RWPE2 (cell line): ENCODE results near the gene FAXDC2.
A peak's percentile ranks its signal among the peaks of the same experiment; 100 is the strongest.

Source experiments
- ATAC-seq: fragments of 200-7000 bp; cut with Tn5 transposase; 3 replicates; pipeline ENCODE4 v1.9.1; 2021; ENCODE audit warnings: low read depth
- DNase-seq: peaks from one replicate; pipeline ENCODE4 v3.0.0-alpha.2; 2020; ENCODE audit warnings: low spot score
- H3K27ac ChIP-seq: fragments of 450-650 bp; 2 replicates; pipeline ENCODE4 v1.5.1; 2017; ENCODE audit warnings: mild to moderate bottlenecking; ENCODE audit not compliant: poor library complexity, severe bottlenecking
- H3K27me3 ChIP-seq: fragments of 250-450 bp; sonication (Bioruptor Pico); 2 replicates; pipeline ENCODE4 v1.5.1; 2021; ENCODE audit warnings: mild to moderate bottlenecking, moderate library complexity; ENCODE audit not compliant: insufficient read depth, poor library complexity, severe bottlenecking
- H3K36me3 ChIP-seq: fragments of 250-450 bp; sonication (Bioruptor Pico); 2 replicates; pipeline ENCODE4 v1.5.1; 2020; ENCODE audit warnings: low read depth, mild to moderate bottlenecking, moderate library complexity
- H3K4me1 ChIP-seq: fragments of 250-450 bp; sonication (Bioruptor Pico); 2 replicates; pipeline ENCODE4 v1.5.1; 2021; ENCODE audit warnings: mild to moderate bottlenecking, moderate library complexity; ENCODE audit not compliant: insufficient read depth, poor library complexity, severe bottlenecking
- H3K4me3 ChIP-seq: fragments of 250-450 bp; sonication (Bioruptor Pico); 2 replicates; pipeline ENCODE4 v1.5.1; 2021; ENCODE audit warnings: mild to moderate bottlenecking, moderate library complexity; ENCODE audit not compliant: severe bottlenecking
- H3K9me3 ChIP-seq: fragments of 250-450 bp; sonication (Bioruptor Pico); 2 replicates; pipeline ENCODE4 v1.5.1; 2021; ENCODE audit warnings: mild to moderate bottlenecking, moderate library complexity; ENCODE audit not compliant: severe bottlenecking
- TF ChIP-seq, protein P1 (sequence below): fragments of 450-650 bp; IDR thresholded peaks from one replicate; pipeline ENCODE4 v1.5.1; 2017; ENCODE audit warnings: mild to moderate bottlenecking, moderate library complexity; ENCODE audit not compliant: poor library complexity, severe bottlenecking

FAXDC2 gene

DNA sequence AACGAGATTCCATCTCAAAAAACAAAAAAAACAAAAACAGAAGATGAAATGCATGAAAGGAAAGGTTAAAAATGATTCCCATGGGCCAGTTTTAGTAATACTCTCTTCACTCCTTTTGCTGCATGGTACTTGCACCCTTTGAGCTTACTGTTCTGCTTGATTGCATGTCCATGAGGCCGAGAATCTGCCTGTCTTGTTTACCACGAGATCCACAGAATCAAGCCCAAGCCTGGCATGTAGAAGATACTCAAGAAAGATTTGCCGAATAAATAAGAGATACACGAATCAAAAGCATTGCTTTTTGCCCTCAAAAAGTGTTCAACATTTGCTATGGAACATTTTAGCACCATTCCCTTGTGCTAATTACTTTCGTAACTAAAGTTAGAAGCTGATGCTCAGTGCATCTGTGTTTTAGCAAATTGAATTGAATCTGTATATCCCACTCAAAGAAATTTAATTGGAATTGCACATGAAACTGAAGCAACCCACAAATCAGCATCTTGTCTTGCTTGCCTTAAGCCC lies 1.1 kb downstream of the FAXDC2 start:
- no peak overlapping the region for H3K4me3 ChIP-seq
- no peak overlapping the region for H3K27ac ChIP-seq
- ATAC-seq (no peak), DNase-seq (no peak)
- H3K4me1 ChIP-seq: peaks cover 6% of the 10 kb centered on the region
- H3K27me3 ChIP-seq: no peaks in the 10 kb centered on the region
- H3K36me3 ChIP-seq: no peaks in the 10 kb centered on the region
- no peaks in the 10 kb centered on the region for H3K9me3 ChIP-seq
- TF ChIP-seq, protein P1, sequence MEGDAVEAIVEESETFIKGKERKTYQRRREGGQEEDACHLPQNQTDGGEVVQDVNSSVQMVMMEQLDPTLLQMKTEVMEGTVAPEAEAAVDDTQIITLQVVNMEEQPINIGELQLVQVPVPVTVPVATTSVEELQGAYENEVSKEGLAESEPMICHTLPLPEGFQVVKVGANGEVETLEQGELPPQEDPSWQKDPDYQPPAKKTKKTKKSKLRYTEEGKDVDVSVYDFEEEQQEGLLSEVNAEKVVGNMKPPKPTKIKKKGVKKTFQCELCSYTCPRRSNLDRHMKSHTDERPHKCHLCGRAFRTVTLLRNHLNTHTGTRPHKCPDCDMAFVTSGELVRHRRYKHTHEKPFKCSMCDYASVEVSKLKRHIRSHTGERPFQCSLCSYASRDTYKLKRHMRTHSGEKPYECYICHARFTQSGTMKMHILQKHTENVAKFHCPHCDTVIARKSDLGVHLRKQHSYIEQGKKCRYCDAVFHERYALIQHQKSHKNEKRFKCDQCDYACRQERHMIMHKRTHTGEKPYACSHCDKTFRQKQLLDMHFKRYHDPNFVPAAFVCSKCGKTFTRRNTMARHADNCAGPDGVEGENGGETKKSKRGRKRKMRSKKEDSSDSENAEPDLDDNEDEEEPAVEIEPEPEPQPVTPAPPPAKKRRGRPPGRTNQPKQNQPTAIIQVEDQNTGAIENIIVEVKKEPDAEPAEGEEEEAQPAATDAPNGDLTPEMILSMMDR: no peak

DNA sequence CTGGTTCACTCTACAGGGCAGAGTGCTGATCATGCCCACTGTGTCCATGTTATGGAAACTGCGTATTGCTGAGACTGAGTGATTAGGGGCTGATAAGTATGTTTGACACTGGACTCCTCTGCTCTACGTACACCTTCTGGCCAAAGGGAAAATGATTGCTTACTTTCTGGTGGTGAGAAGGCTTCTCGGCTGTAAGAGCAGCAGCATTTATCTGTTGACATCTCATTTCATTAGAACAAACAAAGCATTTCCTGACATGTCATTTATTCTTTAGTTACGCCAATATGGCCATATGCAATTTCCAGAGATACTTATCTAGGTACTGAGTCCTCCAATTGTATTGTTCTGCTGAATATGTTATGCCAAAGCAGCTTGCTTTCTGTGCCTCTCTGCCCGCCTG lies 5.6 kb downstream of the FAXDC2 start:
- ATAC-seq (no peak), DNase-seq (no peak)
- Histone ChIP-seq H3K27me3 (no peaks in the 10 kb centered on the region), H3K27ac (no peak overlapping the region), H3K4me3 (no peak overlapping the region), H3K9me3 (no peaks in the 10 kb centered on the region), H3K36me3 (no peaks in the 10 kb centered on the region), H3K4me1 (no peaks in the 10 kb centered on the region)
- TF ChIP-seq, protein P1: no peak

DNA sequence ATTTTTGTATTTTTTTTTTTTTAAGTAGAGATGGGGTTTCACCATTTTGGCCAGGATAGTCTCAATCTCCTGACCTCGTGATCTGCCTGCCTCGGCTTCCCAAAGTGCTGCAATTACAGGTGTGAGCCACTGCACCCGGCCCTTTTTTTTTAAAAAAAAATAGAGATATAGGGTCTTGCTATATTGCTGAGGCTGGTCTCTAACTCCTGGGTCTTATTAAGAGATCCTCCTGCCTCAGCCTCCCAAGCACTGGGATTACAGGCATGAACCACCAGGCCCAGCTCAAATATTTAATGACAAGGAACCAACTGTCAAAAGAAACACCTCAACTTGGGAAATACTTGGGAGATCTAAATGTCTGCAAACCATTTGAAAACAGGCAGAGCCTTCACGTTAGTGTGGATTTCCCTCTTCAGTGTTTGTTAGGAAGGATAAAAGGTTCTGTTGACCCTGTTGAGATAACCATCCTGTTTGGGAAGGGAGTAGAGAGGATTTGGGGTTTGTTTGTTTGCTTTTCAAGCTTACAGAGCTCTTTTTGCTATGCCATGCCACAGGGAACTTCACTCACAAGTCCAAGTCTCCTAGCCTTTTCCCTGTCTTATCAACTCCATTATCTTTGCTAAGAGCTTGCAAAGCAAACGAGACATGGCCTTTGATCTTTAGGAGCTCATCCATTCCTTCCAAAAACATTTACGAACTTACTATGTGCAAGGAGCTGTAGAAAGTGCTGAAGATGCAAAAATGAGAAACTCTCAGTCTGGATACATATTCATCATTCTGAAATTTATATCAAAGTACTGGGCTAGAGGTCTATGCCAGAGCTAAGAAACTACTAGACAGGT lies 7.5 kb downstream of the FAXDC2 start:
- ATAC-seq: no peak
- H3K27ac ChIP-seq: no peak overlapping the region
- H3K4me3 ChIP-seq: no peak overlapping the region
- no peaks in the 10 kb centered on the region for H3K27me3 ChIP-seq
- no peaks in the 10 kb centered on the region for H3K36me3 ChIP-seq
- TF ChIP-seq, protein P1: no peak
- no peaks in the 10 kb centered on the region for H3K9me3 ChIP-seq
- no peak for DNase-seq
- H3K4me1 ChIP-seq: no peaks in the 10 kb centered on the region

DNA sequence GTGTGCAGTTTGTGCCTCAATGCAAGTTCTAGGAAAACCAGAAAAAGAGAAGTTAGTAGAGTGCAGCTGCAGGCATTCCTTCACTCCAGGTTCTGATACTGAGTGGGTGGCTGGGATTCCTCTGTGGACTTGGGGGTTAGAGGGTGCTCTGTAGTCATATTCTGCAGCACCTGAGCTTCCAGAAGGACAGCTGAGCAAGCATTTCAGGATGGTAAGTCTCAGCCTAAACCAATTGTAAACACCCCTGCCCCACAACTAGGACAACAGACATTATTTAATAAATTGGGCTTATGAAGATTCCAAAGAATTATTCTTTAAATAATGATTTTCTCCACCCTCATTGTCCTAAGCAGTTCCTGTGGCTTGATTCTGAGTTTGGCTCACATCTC lies 9.1 kb downstream of the FAXDC2 start:
- H3K4me1 ChIP-seq: no peaks in the 10 kb centered on the region
- ATAC-seq (peak; percentile 26; the same call in 1 of the 3 replicates), DNase-seq (no peak)
- no peaks in the 10 kb centered on the region for H3K27me3 ChIP-seq
- H3K4me3 ChIP-seq: no peak overlapping the region
- TF ChIP-seq, protein P1: no peak
- H3K27ac ChIP-seq: no peak overlapping the region
- H3K9me3 ChIP-seq: no peaks in the 10 kb centered on the region
- no peaks in the 10 kb centered on the region for H3K36me3 ChIP-seq
